Measurements from ENCODE around the gene SLC17A2. TPM values are rescaled to one million over a fixed set of nuclear protein-coding genes. Genes with fewer than 3 reads are reported as not detected.

SLC17A2 gene
- total and polyA plus RNA-seq, 2 of the 8 experiments (the other 6 are each of a cell fraction or from before 2014, with no cell fraction given) = not detected

GRCh38 chr6:25934156-25934555 lies 3.7 kb upstream of the SLC17A2 start (continued):
- no peak for TF ChIP-seq CHD7 (IDR thresholded peaks at IDR 0.05; ENCODE audit: insufficient replicate concordance, low read length)
- TF ChIP-seq CBX8 (IDR thresholded peaks at IDR 0.05; ENCODE audit: borderline replicate concordance, low read depth, low read length) = no peak
- TF ChIP-seq EZH2 (IDR thresholded peaks at IDR 0.05; ENCODE audit: low read depth, low read length, severe bottlenecking) = no peak
- TF ChIP-seq SP2 (IDR thresholded peaks at IDR 0.05; ENCODE audit: low read length) = no peak
- no peak for TF ChIP-seq ZNF274 (IDR thresholded peaks at IDR 0.05; ENCODE audit: borderline replicate concordance, extremely low read depth, low read length)
- no peak for TF ChIP-seq PHF8 (conservative IDR thresholded peaks at IDR 0.05; ENCODE audit: low read depth, low read length)
- TF ChIP-seq EP300 (IDR thresholded peaks at IDR 0.05; ENCODE audit: borderline replicate concordance in 1 of 2, low read depth in 2 of 2, low read length in 2 of 2) = no peak

All from H1 (cell line).